ENCODE data around the gene C11orf86. TPM values are rescaled to one million over a fixed set of nuclear protein-coding genes. Genes with fewer than 3 reads are reported as not detected.
"Not testable (repeated sequence)": the region's sequence is repeated elsewhere in the genome, so short reads cannot be mapped to it uniquely, and the experiment has no call there.

C11orf86 gene
- total and polyA plus RNA-seq, 2 donors (not counting 3 experiments of a cell fraction or from before 2014, with no cell fraction given), result not detected

DNA sequence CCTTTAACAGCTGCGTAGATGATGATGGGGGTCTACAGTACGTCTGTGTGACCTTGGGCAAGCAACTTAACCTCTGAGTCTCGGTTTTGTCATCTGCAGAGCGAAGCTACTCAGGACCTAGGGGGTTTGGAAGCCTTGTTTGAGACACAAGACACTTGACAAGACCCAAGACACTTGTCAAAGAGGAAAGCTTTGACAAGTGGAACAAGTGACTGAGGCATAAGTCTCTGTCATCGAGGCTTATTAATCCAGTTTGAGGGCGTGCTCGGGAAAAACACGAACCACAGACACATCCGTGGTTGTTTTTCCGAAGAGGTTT, 16.2 kb upstream of the C11orf86 start:
- CTCF ChIA-PET, result interaction anchor here (1.2 to 3.2 kb wide), 5 partner anchors 9 to 63 kb away, joined by 4 to 23 read pairs (median 5); partner anchors contain the start of gene C11orf86

GRCh38 chr11:66961691-66962213, 13.4 kb upstream of the C11orf86 start:
- H3K4me1 ChIP-seq (ENCODE audit: control insufficient read depth, extremely low read depth, insufficient read depth, low read length); H3K4me2 ChIP-seq (ENCODE audit: insufficient read depth, low read length); H4K20me1 ChIP-seq (replicated peaks; ENCODE audit: control insufficient read depth, extremely low read depth, insufficient read depth, low read length); dilution Hi-C loops (cut with MboI; ENCODE audit: extremely low pct_ligation_motif_present, low sequenced_read_pairs); BruUV-seq (replicated peaks); DNase-seq (ENCODE audit: low read depth, low spot score); H3K36me3 ChIP-seq (ENCODE audit: control insufficient read depth in 2 of 2, extremely low read depth in 1 of 2, insufficient read depth in 2 of 2, low read length in 2 of 2); H3K4me3 ChIP-seq (replicated peaks in 1 of 3; ENCODE audit: insufficient read depth in 1 of 3, low read depth in 1 of 3, low read length in 3 of 3); FAIRE-seq; intact Hi-C loops (cut with micrococcal nuclease); POLR2A ChIA-PET; H3K79me2 ChIP-seq (ENCODE audit: control insufficient read depth, insufficient read depth, low read length); H3K27me3 ChIP-seq (ENCODE audit: control insufficient read depth in 2 of 2, insufficient read depth in 2 of 2, low read length in 2 of 2); H3K9ac ChIP-seq (replicated peaks; ENCODE audit: extremely low read depth, insufficient read depth, low read length); H3K27ac ChIP-seq (ENCODE audit: insufficient read depth, low read depth, low read length); H3K9me3 ChIP-seq (replicated peaks; ENCODE audit: control insufficient read depth, insufficient read depth, low read length); H3K9me1 ChIP-seq (replicated peaks; ENCODE audit: control insufficient read depth, extremely low read depth, insufficient read depth, low read length); H2AFZ ChIP-seq (ENCODE audit: low read depth, low read length): not testable (repeated sequence)
- CTCF ChIA-PET, result interaction anchor here (1.6 kb wide), 1 partner anchor 60 kb away, joined by 7 read pairs; no protein-coding TSS in a partner anchor

More for the DNA sequence above, 16.2 kb upstream of the C11orf86 start:
- peak overlapping the region; percentile 2 for H3K4me2 ChIP-seq (ENCODE audit: insufficient read depth, low read length)
- H3K4me1 ChIP-seq (ENCODE audit: control insufficient read depth, extremely low read depth, insufficient read depth, low read length), result peaks cover 4% of the 10 kb centered on the region
- H3K27me3 ChIP-seq (ENCODE audit: control insufficient read depth in 2 of 2, insufficient read depth in 2 of 2, low read length in 2 of 2), result no peaks in the 10 kb centered on the region
- no TSS peak for BruUV-seq (replicated peaks)
- H3K27ac ChIP-seq (ENCODE audit: insufficient read depth, low read depth, low read length), result no peak overlapping the region
- no peaks in the 10 kb centered on the region for H3K9me3 ChIP-seq (replicated peaks; ENCODE audit: control insufficient read depth, insufficient read depth, low read length)
- DNase-seq (ENCODE audit: low read depth, low spot score) (no peak), FAIRE-seq (no peak)
- TF ChIP-seq EZH2 (IDR thresholded peaks at IDR 0.05; ENCODE audit: borderline replicate concordance, low read depth, low read length, severe bottlenecking) (no peak), GATA2 (IDR thresholded peaks at IDR 0.05; ENCODE audit: insufficient read depth, insufficient read length, low read depth, low read length) (no peak)
- dilution Hi-C loops (cut with MboI; ENCODE audit: extremely low pct_ligation_motif_present, low sequenced_read_pairs), result no loop called here
- no peaks in the 10 kb centered on the region for H3K9me1 ChIP-seq (replicated peaks; ENCODE audit: control insufficient read depth, extremely low read depth, insufficient read depth, low read length)
- H3K79me2 ChIP-seq (ENCODE audit: control insufficient read depth, insufficient read depth, low read length), result no peaks in the 10 kb centered on the region
- H4K20me1 ChIP-seq (replicated peaks; ENCODE audit: control insufficient read depth, extremely low read depth, insufficient read depth, low read length), result no peaks in the 10 kb centered on the region
- peak overlapping the region; percentile 63 for H2AFZ ChIP-seq (ENCODE audit: low read depth, low read length)
- H3K9ac ChIP-seq (replicated peaks; ENCODE audit: extremely low read depth, insufficient read depth, low read length), result no peak overlapping the region
- peak overlapping the region in 1 of 3 experiments; percentile 7 for H3K4me3 ChIP-seq (replicated peaks in 1 of 3; ENCODE audit: insufficient read depth in 1 of 3, low read depth in 1 of 3, low read length in 3 of 3)
- intact Hi-C loops (cut with micrococcal nuclease), result loop anchor here (1.0 to 2.0 kb wide), 2 partner anchors 9 to 102 kb away; partner anchors contain the start of gene LRFN4
- POLR2A ChIA-PET, result no interaction called here
- H3K36me3 ChIP-seq (ENCODE audit: control insufficient read depth in 2 of 2, extremely low read depth in 1 of 2, insufficient read depth in 2 of 2, low read length in 2 of 2), result no peaks in the 10 kb centered on the region
